PC-3 (cell line): ENCODE results near the gene APCDD1L. TPM values are rescaled to one million over a fixed set of nuclear protein-coding genes. Genes with fewer than 3 reads are reported as not detected.

Experiments used
- ATAC-seq: fragments of 200-7000 bp; cut with Tn5 transposase; 2 replicates; pipeline ENCODE4 v1.9.1; 2020; ENCODE audit warnings: mild to moderate bottlenecking, moderate library complexity
- BruUV-seq: library from RNA; stranded (reverse); fragments of 400-500 nt; replicated peaks from 2 replicates; lab custom pipeline; 2021; lab: Mats Ljungman, UMichigan
- CTCF ChIA-PET: fragments of 300-600 bp; sonication (Branson Sonifier 250); formaldehyde crosslinking; loops from one replicate; lab custom pipeline; 2022; ENCODE audit warnings: antibody characterized with exemption; lab: Charles Lee
- POLR2A ChIA-PET: fragments of 300-600 bp; sonication (Branson Sonifier 250); formaldehyde crosslinking; loops from one replicate; lab custom pipeline; 2022; ENCODE audit warnings: antibody characterized with exemption; ENCODE audit not compliant: unreplicated experiment; lab: Charles Lee
- DNase-seq: peaks from one replicate; pipeline ENCODE4 v3.0.0-alpha.2; 2015
- H2AFZ ChIP-seq: fragments of 300-600 bp; sonication (generic); 2 replicates; pipeline ENCODE4 v1.6.0; 2016; ENCODE audit warnings: antibody characterized with exemption, low read length
- H3F3A ChIP-seq: fragments of 300-600 bp; sonication (generic); one replicate; pipeline ENCODE4 v1.6.0; 2017; ENCODE audit warnings: antibody characterized with exemption, low read length, control low read depth, mild to moderate bottlenecking; ENCODE audit not compliant: unreplicated experiment
- H3K27ac ChIP-seq: fragments of 300-600 bp; sonication (generic); 2 replicates; pipeline ENCODE4 v1.5.1; 2016; ENCODE audit warnings: mild to moderate bottlenecking, low read length
- H3K27me3 ChIP-seq: fragments of 300-600 bp; sonication (generic); 2 replicates; pipeline ENCODE4 v1.6.1; 2016; ENCODE audit warnings: low read length, mixed read lengths
- H3K36me3 ChIP-seq: fragments of 300-600 bp; sonication (generic); 2 replicates; pipeline ENCODE4 v1.6.1; 2016; ENCODE audit warnings: low read depth, mixed run types, low read length, mixed read lengths
- H3K4me1 ChIP-seq: fragments of 300-600 bp; sonication (generic); 2 replicates; pipeline ENCODE4 v1.5.1; 2016; ENCODE audit warnings: low read length; ENCODE audit not compliant: insufficient read depth
- H3K4me2 ChIP-seq: fragments of 300-600 bp; sonication (generic); 2 replicates; pipeline ENCODE4 v1.6.0; 2016; ENCODE audit warnings: low read length
- H3K4me3 ChIP-seq: fragments of 300-600 bp; sonication (generic); 2 replicates; pipeline ENCODE4 v1.5.1; 2016; ENCODE audit warnings: mild to moderate bottlenecking, low read length, mixed read lengths
- H3K79me2 ChIP-seq: fragments of 300-600 bp; sonication (generic); 2 replicates; pipeline ENCODE4 v1.6.1; 2017; ENCODE audit warnings: low read length, mixed read lengths
- H3K9ac ChIP-seq: fragments of 300-600 bp; sonication (generic); 2 replicates; pipeline ENCODE4 v1.6.0; 2016; ENCODE audit warnings: mild to moderate bottlenecking, low read length
- H3K9me2 ChIP-seq: fragments of 300-600 bp; sonication (generic); replicated peaks from 2 replicates; pipeline ENCODE4 v1.6.1; 2016; ENCODE audit warnings: mixed run types, low read length, mixed read lengths
- H3K9me3 ChIP-seq: fragments of 300-600 bp; sonication (generic); 2 replicates; pipeline ENCODE4 v1.6.1; 2016; ENCODE audit warnings: low read length, mixed read lengths
- H4K20me1 ChIP-seq: fragments of 300-600 bp; sonication (generic); 2 replicates; pipeline ENCODE4 v1.6.1; 2016; ENCODE audit warnings: low read length, mixed read lengths
- CTCF ChIP-seq: fragments of 300-600 bp; sonication (generic); conservative IDR thresholded peaks from 2 replicates; pipeline ENCODE4 v1.5.1; 2017; ENCODE audit warnings: antibody characterized with exemption, low read depth, mild to moderate bottlenecking, low read length
- EZH2 ChIP-seq: fragments of 300-600 bp; sonication (generic); IDR thresholded peaks from one replicate; pipeline ENCODE4 v1.6.1; 2017; ENCODE audit warnings: antibody characterized with exemption, mild to moderate bottlenecking, low read length; ENCODE audit not compliant: unreplicated experiment
- EZH2phosphoT487 ChIP-seq: fragments of 300-600 bp; sonication (generic); IDR thresholded peaks from 2 replicates; pipeline ENCODE4 v1.6.1; 2018; ENCODE audit warnings: mild to moderate bottlenecking, antibody characterized with exemption, low read length, borderline replicate concordance
- intact Hi-C: fragments of 100-400 bp; cut with micrococcal nuclease; formaldehyde crosslinking; loops from 2 replicates; pipeline ENCODE4 v1.9.0; 2023
- total RNA-seq: library from RNA; depleted of rRNA; stranded (reverse); fragments of >200 nt; gene quantifications from 2 replicates; pipeline ENCODE4 v1.2.3, GENCODE V29; 2014

Gene APCDD1L
- total RNA-seq, 1 experiment from 2014 or later = 2.0 TPM

GRCh38 chr20:58467572-58468527, 47.3 kb downstream of the APCDD1L start:
- no peak for ATAC-seq
- Histone ChIP-seq H3K9me2 (no peaks in the 10 kb centered on the region), H3K36me3 (no peaks in the 10 kb centered on the region), H4K20me1 (no peaks in the 10 kb centered on the region), H3F3A (no peaks in the 10 kb centered on the region), H3K4me1 (no peaks in the 10 kb centered on the region), H3K9ac (no peak overlapping the region), H3K27ac (no peak overlapping the region), H3K9me3 (no peaks in the 10 kb centered on the region), H3K27me3 (no peaks in the 10 kb centered on the region), H3K4me3 (no peak overlapping the region), H3K4me2 (no peak overlapping the region), H3K79me2 (no peaks in the 10 kb centered on the region), H2AFZ (no peak overlapping the region)
- TF ChIP-seq EZH2phosphoT487 (no peak), EZH2 (no peak), CTCF (no peak)
- ChIA-PET CTCF (no interaction called here), POLR2A (no interaction called here)
- no TSS peak for BruUV-seq
- no peak for DNase-seq
- intact Hi-C loops = no loop called here

GRCh38 chr20:58466729-58467571, 48.2 kb downstream of the APCDD1L start:
- ATAC-seq = no peak
- H3K9me2 ChIP-seq = no peaks in the 10 kb centered on the region
- intact Hi-C loops = no loop called here
- H3K4me1 ChIP-seq = no peaks in the 10 kb centered on the region
- no peaks in the 10 kb centered on the region for H3K9me3 ChIP-seq
- no peaks in the 10 kb centered on the region for H3K27me3 ChIP-seq
- no peaks in the 10 kb centered on the region for H3K36me3 ChIP-seq
- POLR2A ChIA-PET = no interaction called here
- H4K20me1 ChIP-seq = no peaks in the 10 kb centered on the region
- H3K79me2 ChIP-seq = no peaks in the 10 kb centered on the region
- no peaks in the 10 kb centered on the region for H3F3A ChIP-seq
- no peak overlapping the region for H3K4me2 ChIP-seq
- no peak overlapping the region for H3K9ac ChIP-seq
- H2AFZ ChIP-seq = no peak overlapping the region
- CTCF ChIA-PET = no interaction called here
- DNase-seq = no peak
- TF ChIP-seq EZH2phosphoT487 (no peak), CTCF (no peak), EZH2 (no peak)
- no peak overlapping the region for H3K27ac ChIP-seq
- H3K4me3 ChIP-seq = no peak overlapping the region
- BruUV-seq = no TSS peak
